ENCODE results near the gene HKDC1.
A peak's percentile ranks its signal among the peaks of the same experiment; 100 is the strongest.

HKDC1 gene

GRCh38 chr10:69225681-69226080 lies 5.5 kb downstream of the HKDC1 start:
- no peak for TF ChIP-seq CTCF (IDR thresholded peaks at IDR 0.05; ENCODE audit: insufficient read depth, missing control alignments)
- DNase-seq (ENCODE audit: insufficient read length, low spot score): no peak
- no peak for FAIRE-seq

GRCh38 chr10:69226919-69227450 lies 6.9 kb downstream of the HKDC1 start:
- DNase-seq (ENCODE audit: insufficient read length, low spot score): no peak
- no peak for FAIRE-seq
- no peak for TF ChIP-seq CTCF (IDR thresholded peaks at IDR 0.05; ENCODE audit: insufficient read depth, missing control alignments)

- FAIRE-seq (peak; percentile 94), DNase-seq (ENCODE audit: insufficient read length, low spot score) (peak; percentile 63)
- no peak for TF ChIP-seq CTCF (IDR thresholded peaks at IDR 0.05; ENCODE audit: insufficient read depth, missing control alignments)
Observed at GRCh38 chr10:69228151-69228550, 8.0 kb downstream of the HKDC1 start.

- DNase-seq (ENCODE audit: insufficient read length, low spot score) (no peak), FAIRE-seq (no peak)
- TF ChIP-seq CTCF (IDR thresholded peaks at IDR 0.05; ENCODE audit: insufficient read depth, missing control alignments): no peak
Observed at GRCh38 chr10:69229616-69229916, 9.4 kb downstream of the HKDC1 start.

- no peak for TF ChIP-seq CTCF (IDR thresholded peaks at IDR 0.05; ENCODE audit: insufficient read depth, missing control alignments)
- no peak for DNase-seq (ENCODE audit: insufficient read length, low spot score)
- FAIRE-seq: no peak
Observed at GRCh38 chr10:69230128-69230527, 10.0 kb downstream of the HKDC1 start.

- DNase-seq (ENCODE audit: insufficient read length, low spot score): no peak
- no peak for TF ChIP-seq CTCF (IDR thresholded peaks at IDR 0.05; ENCODE audit: insufficient read depth, missing control alignments)
- FAIRE-seq: no peak
Observed at GRCh38 chr10:69232252-69232651, 12.1 kb downstream of the HKDC1 start.

GRCh38 chr10:69232736-69233480 lies 12.8 kb downstream of the HKDC1 start:
- DNase-seq (ENCODE audit: insufficient read length, low spot score) (no peak), FAIRE-seq (no peak)
- no peak for TF ChIP-seq CTCF (IDR thresholded peaks at IDR 0.05; ENCODE audit: insufficient read depth, missing control alignments)

All from D721Med (cell line).